GM19395 (cell line): Measurements from ENCODE around the gene ARHGEF5.

Experiments
- ATAC-seq: cut with Tn5 transposase; IDR thresholded peaks from one replicate; pipeline ENCODE4 v1.9.1; 2021; ENCODE audit warnings: mild to moderate bottlenecking, moderate library complexity; ENCODE audit not compliant: unreplicated experiment

Gene ARHGEF5

GRCh38 chr7:144379776-144380384 is 24.7 kb downstream of the ARHGEF5 start:
- ATAC-seq: no peak

- no peak for ATAC-seq
These were observed 28.9 kb downstream of the ARHGEF5 start for GRCh38 chr7:144384071-144384470.

DNA sequence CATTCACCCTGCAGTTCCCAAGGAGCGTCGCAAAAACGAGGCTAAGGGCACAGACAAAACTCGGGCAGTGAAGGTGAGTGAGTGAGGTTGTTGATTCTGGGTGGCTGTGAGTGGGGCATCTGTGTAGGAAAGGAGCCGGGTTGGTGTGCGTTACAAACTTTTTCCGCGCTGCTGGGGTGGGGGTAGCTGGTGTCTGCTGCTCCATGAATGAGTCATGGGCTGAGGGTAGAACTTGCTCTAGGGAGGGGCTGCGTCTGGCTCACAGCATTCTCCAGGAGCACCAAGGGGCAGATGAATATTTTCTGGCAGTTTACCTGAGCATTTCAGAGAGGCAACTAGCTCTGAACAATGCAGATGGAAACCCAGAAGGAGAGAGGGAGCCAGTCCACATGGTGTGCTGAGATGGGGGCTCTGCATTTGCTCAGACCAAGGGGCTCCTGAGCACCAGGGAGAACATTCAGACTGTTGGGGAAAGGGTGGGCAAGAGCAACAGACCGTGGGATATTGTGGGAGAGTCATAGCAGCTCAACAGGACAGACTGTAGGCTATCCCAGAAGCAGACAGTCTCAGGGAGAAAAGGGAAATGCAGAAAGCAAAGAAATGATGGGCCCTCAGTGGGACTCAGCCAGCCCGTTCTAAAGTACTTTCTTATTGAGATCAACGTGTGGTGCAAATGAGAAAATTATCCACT is 29.5 kb downstream of the ARHGEF5 start:
- no peak for ATAC-seq

DNA sequence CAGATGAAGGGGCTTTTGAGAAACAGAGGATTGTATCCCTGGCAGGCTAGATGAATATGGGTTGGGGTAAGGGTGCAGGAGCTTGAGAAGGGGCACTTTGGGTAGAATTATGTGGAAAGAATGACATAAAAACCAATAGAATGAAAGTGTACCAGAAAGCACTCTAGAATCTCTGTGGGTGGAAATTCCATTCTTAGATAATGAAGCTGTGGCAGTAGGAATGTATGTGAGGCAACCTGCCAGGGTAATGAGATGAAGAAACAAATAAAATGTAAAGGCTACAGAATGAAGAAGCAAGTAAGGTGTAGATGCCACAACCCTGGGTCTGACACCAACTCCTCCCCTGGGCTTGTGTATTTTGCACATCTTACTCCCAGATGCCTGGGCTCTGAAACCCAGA is 31.5 kb downstream of the ARHGEF5 start:
- ATAC-seq: no peak

DNA sequence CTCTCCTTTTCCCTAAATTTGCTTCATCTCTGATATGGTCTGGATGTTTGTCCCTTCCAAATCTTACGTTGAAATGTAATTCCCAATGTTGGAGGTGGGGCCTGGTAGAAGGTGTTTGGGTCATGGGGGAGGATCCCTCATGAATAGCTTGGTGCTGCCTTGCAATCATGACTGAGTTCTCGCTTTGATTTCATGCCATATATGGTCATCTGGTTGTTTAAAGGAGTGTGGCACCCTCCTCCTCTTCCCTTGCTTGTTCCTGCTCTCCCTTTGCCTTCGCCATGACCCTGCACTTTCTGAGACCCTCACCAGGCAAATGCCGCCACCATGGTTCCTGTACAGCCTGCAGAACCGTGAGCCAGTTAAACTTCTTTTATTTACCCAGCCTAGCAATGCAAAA is 33.7 kb downstream of the ARHGEF5 start:
- ATAC-seq: no peak

DNA sequence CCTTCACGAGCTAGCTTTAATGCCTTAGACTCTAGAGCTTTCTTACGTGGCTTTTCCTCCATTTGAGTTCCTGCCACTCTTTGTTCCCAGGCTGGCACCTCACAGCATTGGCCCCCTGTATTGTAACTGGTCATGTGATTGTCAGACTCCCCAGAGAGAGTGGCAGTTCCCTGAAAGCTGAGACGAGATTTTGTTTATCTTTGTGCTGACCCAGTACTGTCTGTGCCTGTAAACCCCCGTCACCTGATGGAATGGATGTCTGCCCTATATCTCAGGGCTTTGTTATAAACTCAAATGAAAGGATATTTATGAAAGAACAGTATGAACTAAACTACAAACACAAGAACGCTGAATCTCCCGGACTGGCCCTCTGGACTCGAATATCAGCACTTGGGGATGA is 35.3 kb downstream of the ARHGEF5 start:
- ATAC-seq: no peak

DNA sequence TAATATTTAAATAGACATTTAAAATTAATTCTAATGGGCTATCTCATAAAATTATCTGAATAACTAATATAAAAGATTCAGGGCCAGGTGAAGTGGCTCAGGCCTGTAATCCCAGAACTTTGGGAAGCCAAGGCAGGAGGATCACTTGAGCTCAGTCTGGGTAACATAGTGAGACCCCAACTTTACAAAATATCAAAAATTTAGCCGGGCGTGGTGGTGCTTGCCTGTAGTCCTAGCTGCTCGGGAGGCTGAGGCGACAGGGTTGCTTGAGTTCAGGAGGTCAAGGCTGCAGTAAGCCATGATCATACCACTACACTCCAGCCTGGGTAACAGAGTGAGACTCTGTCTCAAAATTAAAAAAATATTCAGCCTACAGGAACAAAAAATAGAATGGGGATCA is 35.8 kb downstream of the ARHGEF5 start:
- ATAC-seq: no peak

- ATAC-seq: peak; percentile 87
These were observed 36.6 kb downstream of the ARHGEF5 start for GRCh38 chr7:144391823-144392255.

- no peak for ATAC-seq
These were observed 41.9 kb downstream of the ARHGEF5 start for GRCh38 chr7:144397086-144397485.

DNA sequence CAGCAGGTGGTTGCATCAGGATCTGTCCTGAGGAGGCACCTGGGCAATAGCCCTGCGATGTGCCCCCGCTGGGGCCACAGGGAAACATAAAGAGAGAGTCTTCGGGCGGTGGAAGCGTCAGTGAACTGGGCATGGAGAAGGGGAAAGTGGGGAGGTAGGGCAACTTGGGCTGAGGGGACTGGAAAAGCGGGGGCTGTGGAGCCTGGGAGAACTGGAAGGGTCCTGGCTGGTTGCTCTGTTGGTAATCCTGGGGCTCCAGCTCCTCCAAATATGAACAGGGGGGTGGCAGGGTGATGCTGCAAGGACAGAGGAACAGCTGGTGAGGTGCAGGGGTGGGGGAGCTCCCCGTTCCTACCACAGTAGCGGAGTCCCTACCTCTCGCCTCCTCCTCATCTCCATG is 43.1 kb downstream of the ARHGEF5 start:
- ATAC-seq: no peak

DNA sequence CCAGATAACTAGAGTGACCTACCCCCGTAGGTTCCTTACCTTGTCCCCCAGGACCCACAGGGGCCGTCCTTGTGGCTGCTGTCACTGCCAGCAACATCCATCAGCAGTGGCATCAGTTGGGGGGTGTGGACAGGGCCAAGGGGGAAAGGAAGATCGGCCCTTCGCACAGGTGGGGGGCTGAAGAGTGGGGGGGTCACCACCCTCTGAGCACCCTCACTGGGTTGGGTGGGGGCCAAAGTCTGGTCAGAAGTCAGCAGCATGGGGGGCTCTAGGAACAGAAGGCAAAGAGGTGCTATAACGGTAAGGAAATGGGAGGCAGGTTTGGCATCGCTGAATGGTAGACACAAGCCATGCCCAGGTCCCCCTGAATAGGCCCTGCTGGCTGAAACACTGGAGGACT is 43.7 kb downstream of the ARHGEF5 start:
- ATAC-seq: no peak

DNA sequence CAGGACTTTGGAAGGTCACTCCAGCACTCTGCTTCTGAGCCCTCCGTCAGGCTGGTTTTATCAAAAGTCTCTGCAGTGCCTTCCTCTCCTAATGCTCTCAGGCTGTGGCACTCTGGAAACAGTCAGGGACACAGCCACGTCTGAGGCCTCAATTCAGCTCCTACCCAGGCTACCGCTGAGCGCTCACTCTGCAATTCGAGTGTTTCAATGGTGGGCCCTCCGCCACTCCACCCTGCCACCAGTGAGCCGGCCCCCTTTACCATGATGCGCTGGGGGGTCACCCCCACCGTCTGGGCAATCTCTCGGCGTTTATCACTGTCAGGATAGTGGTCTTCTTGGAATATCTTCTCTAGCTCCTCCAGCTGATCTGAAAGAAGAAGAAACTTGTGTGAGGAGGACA is 44.7 kb downstream of the ARHGEF5 start:
- no peak for ATAC-seq

- ATAC-seq: no peak
These were observed 46.3 kb downstream of the ARHGEF5 start for GRCh38 chr7:144401490-144401889.

- ATAC-seq: no peak
These were observed 47.9 kb downstream of the ARHGEF5 start for GRCh38 chr7:144403102-144403501.

GRCh38 chr7:144403649-144404061 is 48.5 kb downstream of the ARHGEF5 start, which contains the start of gene NOBOX:
NOBOX (minus strand) TSS chr7:144403693.
- no peak for ATAC-seq

- no peak for ATAC-seq
These were observed 49.7 kb downstream of the ARHGEF5 start for GRCh38 chr7:144404946-144405345.

DNA sequence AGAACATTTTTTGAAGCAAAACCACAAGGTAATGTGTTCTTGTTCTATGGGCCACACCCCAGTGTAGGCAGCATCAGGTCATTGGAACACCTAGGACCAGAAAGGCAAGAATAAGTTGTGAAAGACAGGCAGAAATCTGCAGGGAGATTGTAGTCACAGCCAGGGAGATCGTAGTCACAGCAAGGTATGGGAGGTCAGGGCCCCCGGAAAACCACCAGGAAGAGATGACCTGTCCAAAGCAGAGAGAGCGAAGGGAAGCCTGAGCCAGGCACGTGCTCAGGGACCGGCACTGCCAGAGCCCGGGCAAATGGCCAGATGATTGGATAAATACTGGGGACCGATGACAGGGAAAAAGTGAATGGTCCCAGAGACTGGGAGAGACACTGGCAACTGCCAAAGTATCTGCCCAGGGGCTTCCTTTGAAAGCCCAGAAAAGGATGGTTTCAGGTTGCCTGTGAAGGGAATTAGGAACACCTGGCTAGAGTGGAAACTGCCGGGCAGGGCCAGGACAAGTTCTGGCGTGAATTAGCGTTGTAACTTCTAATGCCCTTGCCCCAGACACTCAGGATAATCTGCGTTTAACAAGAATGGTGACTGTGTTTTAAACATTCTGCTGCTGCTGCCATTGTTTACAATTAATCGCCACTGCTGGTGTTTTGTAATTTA is 52.2 kb downstream of the ARHGEF5 start:
- ATAC-seq: no peak

DNA sequence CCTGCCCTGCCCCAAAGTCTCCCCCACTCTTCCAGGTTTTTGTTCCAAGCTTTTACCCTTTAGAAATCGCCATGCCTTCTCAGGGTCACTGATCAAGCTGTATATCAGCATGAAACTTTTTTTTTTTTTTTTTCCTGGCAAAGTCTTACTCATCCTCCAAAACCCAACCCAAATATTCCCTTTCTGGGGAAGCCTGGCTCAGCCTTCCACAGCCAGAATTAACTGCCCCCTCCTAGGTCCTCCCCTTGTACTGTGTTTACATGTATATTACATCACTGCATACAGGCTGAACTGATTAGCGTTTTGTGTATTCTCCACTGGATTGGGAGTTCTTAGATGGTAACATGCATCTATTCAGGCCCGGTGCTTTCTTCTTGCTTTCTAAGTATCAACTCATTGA is 52.9 kb downstream of the ARHGEF5 start:
- no peak for ATAC-seq

DNA sequence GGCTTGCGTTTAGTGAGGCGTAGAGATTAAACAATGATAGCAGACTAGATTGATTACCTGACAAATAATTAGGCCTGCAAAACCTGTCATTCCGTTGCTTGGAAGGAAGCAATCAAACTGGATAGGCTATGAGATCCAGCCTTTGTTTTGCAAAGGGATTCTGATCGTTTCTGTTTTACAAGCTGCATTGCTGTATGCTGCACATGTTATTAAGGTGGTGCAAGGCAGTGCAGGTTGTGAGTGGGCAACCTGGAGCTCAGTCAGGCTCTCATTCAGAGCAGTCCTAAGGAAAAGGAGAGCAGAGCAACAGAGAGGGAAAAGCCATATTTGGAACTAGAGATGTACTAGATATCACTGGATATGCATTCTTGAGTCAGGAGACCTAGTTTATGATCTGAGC is 55.2 kb downstream of the ARHGEF5 start:
- no peak for ATAC-seq

GRCh38 chr7:144414815-144415214 is 59.6 kb downstream of the ARHGEF5 start:
- no peak for ATAC-seq

DNA sequence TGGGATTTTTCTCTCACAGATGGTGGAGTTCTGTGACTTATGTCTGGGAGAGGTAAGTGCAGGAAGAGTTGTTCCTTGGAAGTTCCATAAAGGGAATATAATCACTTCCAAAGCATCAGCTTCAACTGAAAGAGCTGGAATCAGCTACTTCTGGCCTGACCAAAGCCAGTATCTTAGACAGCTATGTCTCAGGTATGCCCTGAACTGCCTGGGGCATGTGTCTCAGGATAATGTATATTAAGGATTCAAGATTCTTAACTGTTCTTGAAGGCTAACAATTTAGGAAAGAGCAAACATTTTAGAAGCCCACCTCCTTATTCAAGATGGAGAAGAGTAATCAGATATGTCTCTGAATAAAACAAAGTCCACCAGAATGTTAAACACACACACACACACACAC is 60.7 kb downstream of the ARHGEF5 start:
- no peak for ATAC-seq

- no peak for ATAC-seq
These were observed 61.1 kb downstream of the ARHGEF5 start for GRCh38 chr7:144416341-144416740.
